HG02571 (cell line): ENCODE results near the gene SLC66A2.

Experiments
- ATAC-seq: cut with Tn5 transposase; IDR thresholded peaks from one replicate; pipeline ENCODE4 v1.9.1; 2021; ENCODE audit warnings: mild to moderate bottlenecking, moderate library complexity; ENCODE audit not compliant: unreplicated experiment

Gene SLC66A2

GRCh38 chr18:79952456-79952995 is 1.1 kb upstream of the SLC66A2 start:
- ATAC-seq, result no peak

- ATAC-seq, result no peak
Measured at GRCh38 chr18:79950515-79951341, 725 bp downstream of the SLC66A2 start.

- ATAC-seq, result no peak
Measured at GRCh38 chr18:79949697-79950487, 1.6 kb downstream of the SLC66A2 start.

GRCh38 chr18:79948719-79949411 is 2.6 kb downstream of the SLC66A2 start:
- no peak for ATAC-seq

GRCh38 chr18:79947881-79948610 is 3.4 kb downstream of the SLC66A2 start:
- no peak for ATAC-seq

- no peak for ATAC-seq
Measured at GRCh38 chr18:79947054-79947755, 4.2 kb downstream of the SLC66A2 start.

- no peak for ATAC-seq
Measured at GRCh38 chr18:79945118-79946042, 6.1 kb downstream of the SLC66A2 start.

- no peak for ATAC-seq
Measured at GRCh38 chr18:79944746-79945117, 6.7 kb downstream of the SLC66A2 start.

- ATAC-seq, result no peak
Measured at GRCh38 chr18:79944126-79944731, 7.2 kb downstream of the SLC66A2 start.

GRCh38 chr18:79943608-79944125 is 7.8 kb downstream of the SLC66A2 start:
- ATAC-seq, result no peak

- ATAC-seq, result no peak
Measured at GRCh38 chr18:79942786-79943607, 8.5 kb downstream of the SLC66A2 start.

- ATAC-seq, result no peak
Measured at GRCh38 chr18:79942211-79942610, 9.2 kb downstream of the SLC66A2 start.

GRCh38 chr18:79941473-79942119 is 9.9 kb downstream of the SLC66A2 start:
- no peak for ATAC-seq

- no peak for ATAC-seq
Measured at GRCh38 chr18:79940814-79941472, 10.5 kb downstream of the SLC66A2 start.

GRCh38 chr18:79940126-79940813 is 11.2 kb downstream of the SLC66A2 start:
- no peak for ATAC-seq

GRCh38 chr18:79939096-79939495 is 12.4 kb downstream of the SLC66A2 start:
- ATAC-seq, result no peak
